GM23338 (cell line): Measurements from ENCODE around the gene FARP1.

ENCODE experiments used
- CTCF ChIP-seq, 2 experiments: fragments of 200-600 bp in 1 of 2; sonication (generic) in 1 of 2; conservative IDR thresholded peaks; 2 replicates each; pipeline versions ENCODE4 v1.5.1 to v1.6.1; 2016 to 2017; ENCODE audit warnings: antibody characterized with exemption in 2 of 2, low read depth in 2 of 2, mild to moderate bottlenecking in 2 of 2, moderate library complexity in 1 of 2
- POLR2AphosphoS5 ChIP-seq: IDR thresholded peaks from 2 replicates; pipeline ENCODE4 v1.6.1; 2016; ENCODE audit warnings: antibody characterized with exemption, low read depth
- REST ChIP-seq: IDR thresholded peaks from one replicate; pipeline ENCODE4 v1.6.1; 2018; ENCODE audit warnings: antibody characterized with exemption; ENCODE audit not compliant: unreplicated experiment

DNA sequence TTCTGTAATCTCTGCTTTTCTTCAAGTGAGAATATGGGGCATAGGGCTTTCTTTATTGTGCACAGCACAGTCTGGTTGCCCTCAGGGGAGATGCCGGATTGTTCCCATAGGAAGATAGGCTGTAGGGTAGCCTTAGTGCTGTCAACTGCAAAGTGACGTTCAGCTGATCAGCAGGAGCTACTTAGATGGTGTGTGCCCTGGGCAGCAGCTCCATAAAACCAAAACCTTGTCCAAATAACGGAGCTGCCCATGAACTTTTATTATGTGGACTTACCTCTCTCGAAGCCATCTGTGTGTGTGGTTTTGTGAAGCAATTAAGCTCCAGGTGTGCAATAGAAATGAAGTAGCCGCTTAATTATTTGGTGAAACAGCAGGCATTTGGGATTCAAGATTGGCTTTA, 154.2 kb downstream of the FARP1 start:
- TF ChIP-seq CTCF (conservative IDR thresholded peaks at IDR 0.05; ENCODE audit: low read depth in 2 of 2): no peak
- no peak for TF ChIP-seq POLR2AphosphoS5
- no peak for TF ChIP-seq REST
